HepG2 (cell line): ENCODE data around the gene TMEM135. TPM values are rescaled to one million over a fixed set of nuclear protein-coding genes. Genes with fewer than 3 reads are reported as not detected.

Experiments
- ATM ChIP-seq: fragments of 450-650 bp; IDR thresholded peaks from 2 replicates; pipeline ENCODE4 v1.7.1; 2017; ENCODE audit warnings: mild to moderate bottlenecking, borderline replicate concordance
- ELF1 ChIP-seq: sonication (generic); formaldehyde crosslinking; IDR thresholded peaks from 2 replicates; pipeline ENCODE4 v1.4.0; 2020; ENCODE audit warnings: missing genetic modification reagents
- KMT2B ChIP-seq: IDR thresholded peaks from 2 replicates; pipeline ENCODE4 v1.6.1; 2016; ENCODE audit warnings: missing genetic modification reagents, missing compliant biosample characterization
- ZBTB7B ChIP-seq: sonication (generic); formaldehyde crosslinking; IDR thresholded peaks from 2 replicates; pipeline ENCODE4 v1.4.0; 2020; ENCODE audit warnings: missing genetic modification reagents
- ZBTB8A ChIP-seq: sonication (generic); formaldehyde crosslinking; IDR thresholded peaks from 2 replicates; pipeline ENCODE4 v1.4.0; 2020; ENCODE audit warnings: mild to moderate bottlenecking, low read depth, missing genetic modification reagents, borderline replicate concordance
- ZNF607 ChIP-seq: sonication (generic); formaldehyde crosslinking; IDR thresholded peaks from 2 replicates; pipeline ENCODE4 v1.5.1; 2020; ENCODE audit warnings: missing genetic modification reagents, mild to moderate bottlenecking, borderline replicate concordance
- ZNF619 ChIP-seq: sonication (generic); formaldehyde crosslinking; IDR thresholded peaks from 2 replicates; pipeline ENCODE4 v1.4.0; 2020; ENCODE audit warnings: mild to moderate bottlenecking, missing genetic modification reagents
- ZNF678 ChIP-seq: sonication (generic); formaldehyde crosslinking; IDR thresholded peaks from 2 replicates; pipeline ENCODE4 v1.4.0; 2020; ENCODE audit warnings: mild to moderate bottlenecking, missing genetic modification reagents
- ZNF879 ChIP-seq: sonication (generic); formaldehyde crosslinking; IDR thresholded peaks from 2 replicates; pipeline ENCODE4 v1.8.1; 2023; ENCODE audit warnings: missing genetic modification reagents
- polyA plus RNA-seq, 8 experiments: library from polyadenylated mRNA; depleted of rRNA in 3 of 8; stranded (reverse) in 7 of 8; unstranded in 1 of 8; fragments of >200 nt; fragmentation: Illumina TruSeq in 4 of 8; extraction: Trizol in 4 of 8; gene quantifications; 2 replicates each; pipeline versions ENCODE4 v1.2.1 to v1.2.3, GENCODE V29; 2011 to 2016; ENCODE audit warnings: low read depth in 4 of 8, missing spikeins in 1 of 8, mixed read lengths in 1 of 8; ENCODE audit not compliant: insufficient read depth in 1 of 8
- total RNA-seq, 5 experiments: library from RNA; depleted of rRNA; stranded (reverse); fragments of >200 nt; fragmentation: Illumina TruSeq; extraction: Trizol; gene quantifications; 2 replicates each; pipeline ENCODE4 v1.2.3, GENCODE V29; 2016; ENCODE audit warnings: low read depth in 1 of 5
- TF ChIP-seq, protein P1 (sequence below), 2 experiments: sonication (generic) in 1 of 2; formaldehyde crosslinking in 1 of 2; IDR thresholded peaks; 2 replicates each; pipeline versions ENCODE4 v1.4.0 to v1.6.1; 2016 to 2020; ENCODE audit warnings: borderline replicate concordance in 1 of 2, low read depth in 1 of 2, mild to moderate bottlenecking in 1 of 2, missing genetic modification reagents in 1 of 2
- TF ChIP-seq, protein P2 (sequence below): sonication (generic); IDR thresholded peaks from 2 replicates; pipeline ENCODE4 v1.6.1; 2016; ENCODE audit warnings: low read depth, borderline replicate concordance
- TF ChIP-seq, protein P3 (sequence below): fragments of 450-650 bp; IDR thresholded peaks from 2 replicates; pipeline ENCODE4 v1.6.1; 2016

The TMEM135 gene
- total and polyA plus RNA-seq, 2 of the 13 experiments (the other 11 are each of a cell fraction or from before 2014, with no cell fraction given), result 36.6 to 88.9 TPM

DNA sequence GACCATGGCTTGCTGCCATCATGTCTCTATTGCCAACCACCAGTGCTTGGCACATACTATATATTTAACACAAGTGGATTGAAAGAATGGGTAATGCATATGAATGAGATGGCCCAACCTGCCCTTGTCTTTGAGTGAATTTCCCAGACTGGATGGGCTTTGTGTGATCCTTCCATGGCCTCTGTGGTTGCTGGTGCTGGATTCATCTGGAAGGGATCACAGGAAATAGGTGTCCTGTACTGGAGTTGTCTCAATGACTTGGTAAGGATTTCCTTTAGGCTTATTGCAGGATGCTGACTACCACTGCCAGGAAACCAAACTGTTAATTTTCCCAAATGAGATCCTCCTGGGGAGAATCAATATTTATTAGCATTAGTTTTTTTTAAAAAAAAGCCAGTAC is 328.6 kb downstream of the TMEM135 start (continued):
- TF ChIP-seq, protein P1, sequence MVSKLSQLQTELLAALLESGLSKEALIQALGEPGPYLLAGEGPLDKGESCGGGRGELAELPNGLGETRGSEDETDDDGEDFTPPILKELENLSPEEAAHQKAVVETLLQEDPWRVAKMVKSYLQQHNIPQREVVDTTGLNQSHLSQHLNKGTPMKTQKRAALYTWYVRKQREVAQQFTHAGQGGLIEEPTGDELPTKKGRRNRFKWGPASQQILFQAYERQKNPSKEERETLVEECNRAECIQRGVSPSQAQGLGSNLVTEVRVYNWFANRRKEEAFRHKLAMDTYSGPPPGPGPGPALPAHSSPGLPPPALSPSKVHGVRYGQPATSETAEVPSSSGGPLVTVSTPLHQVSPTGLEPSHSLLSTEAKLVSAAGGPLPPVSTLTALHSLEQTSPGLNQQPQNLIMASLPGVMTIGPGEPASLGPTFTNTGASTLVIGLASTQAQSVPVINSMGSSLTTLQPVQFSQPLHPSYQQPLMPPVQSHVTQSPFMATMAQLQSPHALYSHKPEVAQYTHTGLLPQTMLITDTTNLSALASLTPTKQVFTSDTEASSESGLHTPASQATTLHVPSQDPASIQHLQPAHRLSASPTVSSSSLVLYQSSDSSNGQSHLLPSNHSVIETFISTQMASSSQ (IDR thresholded peaks at IDR 0.05; ENCODE audit: low read depth), result no peak
- TF ChIP-seq, protein P1 (CRISPR knock-in tag; IDR thresholded peaks at IDR 0.05; ENCODE audit: borderline replicate concordance), result no peak
- TF ChIP-seq, protein P2, sequence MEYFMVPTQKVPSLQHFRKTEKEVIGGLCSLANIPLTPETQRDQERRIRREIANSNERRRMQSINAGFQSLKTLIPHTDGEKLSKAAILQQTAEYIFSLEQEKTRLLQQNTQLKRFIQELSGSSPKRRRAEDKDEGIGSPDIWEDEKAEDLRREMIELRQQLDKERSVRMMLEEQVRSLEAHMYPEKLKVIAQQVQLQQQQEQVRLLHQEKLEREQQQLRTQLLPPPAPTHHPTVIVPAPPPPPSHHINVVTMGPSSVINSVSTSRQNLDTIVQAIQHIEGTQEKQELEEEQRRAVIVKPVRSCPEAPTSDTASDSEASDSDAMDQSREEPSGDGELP, result no peak
- TF ChIP-seq ZBTB7B (CRISPR knock-in tag), result no peak
- no peak for TF ChIP-seq ZNF678
- TF ChIP-seq ZBTB8A (CRISPR knock-in tag), result no peak
- no peak for TF ChIP-seq ATM
- TF ChIP-seq KMT2B (CRISPR knock-in tag), result no peak
- TF ChIP-seq, protein P3, sequence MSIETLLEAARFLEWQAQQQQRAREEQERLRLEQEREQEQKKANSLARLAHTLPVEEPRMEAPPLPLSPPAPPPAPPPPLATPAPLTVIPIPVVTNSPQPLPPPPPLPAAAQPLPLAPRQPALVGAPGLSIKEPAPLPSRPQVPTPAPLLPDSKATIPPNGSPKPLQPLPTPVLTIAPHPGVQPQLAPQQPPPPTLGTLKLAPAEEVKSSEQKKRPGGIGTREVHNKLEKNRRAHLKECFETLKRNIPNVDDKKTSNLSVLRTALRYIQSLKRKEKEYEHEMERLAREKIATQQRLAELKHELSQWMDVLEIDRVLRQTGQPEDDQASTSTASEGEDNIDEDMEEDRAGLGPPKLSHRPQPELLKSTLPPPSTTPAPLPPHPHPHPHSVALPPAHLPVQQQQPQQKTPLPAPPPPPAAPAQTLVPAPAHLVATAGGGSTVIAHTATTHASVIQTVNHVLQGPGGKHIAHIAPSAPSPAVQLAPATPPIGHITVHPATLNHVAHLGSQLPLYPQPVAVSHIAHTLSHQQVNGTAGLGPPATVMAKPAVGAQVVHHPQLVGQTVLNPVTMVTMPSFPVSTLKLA, result no peak
- TF ChIP-seq ZNF879 (CRISPR knock-in tag), result no peak
- TF ChIP-seq ZNF619, result no peak
- TF ChIP-seq ELF1, result no peak
- TF ChIP-seq ZNF607 (CRISPR knock-in tag), result no peak
